Fibroblast of skin of abdomen (primary cell): Measurements from ENCODE around the gene CAMK1D.
"Not testable (repeated sequence)": the region's sequence is repeated elsewhere in the genome, so short reads cannot be mapped to it uniquely, and the experiment has no call there.

Source experiments
- DNase-seq: peaks from one replicate; pipeline ENCODE4 v3.0.0-alpha.2; 2013

Gene CAMK1D

GRCh38 chr10:12729885-12730284 is 380.5 kb downstream of the CAMK1D start:
- DNase-seq: no peak

- no peak for DNase-seq
These were observed 381.6 kb downstream of the CAMK1D start for GRCh38 chr10:12730809-12731519.

DNA sequence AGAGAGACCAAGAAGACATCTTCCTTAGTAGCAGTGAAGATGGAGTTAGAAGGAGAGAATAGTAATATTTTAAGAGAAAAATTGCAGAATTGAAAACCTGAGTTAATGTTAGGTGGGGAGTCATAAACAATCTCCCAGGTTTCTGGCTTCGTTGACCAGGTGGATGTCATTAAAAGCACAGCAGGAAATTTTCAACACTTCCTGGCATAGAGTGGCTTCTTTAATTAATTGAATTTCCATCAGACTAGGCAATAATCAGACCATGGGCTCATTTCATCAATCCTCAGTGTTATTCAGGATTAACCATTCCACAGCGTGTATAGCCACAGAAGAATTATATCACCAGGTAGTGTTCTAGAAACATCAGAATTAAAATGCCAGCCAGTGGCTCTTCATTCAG is 383.9 kb downstream of the CAMK1D start:
- DNase-seq: no peak

- DNase-seq: no peak
These were observed 386.6 kb downstream of the CAMK1D start for GRCh38 chr10:12735843-12736462.

DNA sequence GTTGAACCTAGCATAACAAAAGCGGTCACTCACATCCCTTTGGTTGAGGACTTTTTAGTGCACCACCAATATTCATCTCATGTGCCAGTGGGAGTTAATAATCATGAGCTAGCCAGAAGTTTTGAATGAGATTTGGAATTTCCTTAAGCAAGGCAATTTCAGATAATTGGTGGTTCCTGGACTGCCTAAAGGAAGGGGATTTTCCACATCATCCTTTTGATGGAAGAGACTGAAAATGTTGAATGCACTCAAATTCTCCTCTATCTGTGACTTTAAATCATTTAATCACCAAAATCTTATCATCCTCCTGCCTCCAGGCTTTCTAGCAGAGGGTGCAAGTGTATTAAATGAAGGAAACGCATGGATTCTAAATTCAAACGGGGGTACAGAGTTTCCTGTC is 391.5 kb downstream of the CAMK1D start:
- no peak for DNase-seq

- DNase-seq: no peak
These were observed 392.0 kb downstream of the CAMK1D start for GRCh38 chr10:12741360-12741804.

- DNase-seq: no peak
These were observed 393.4 kb downstream of the CAMK1D start for GRCh38 chr10:12742771-12743170.

DNA sequence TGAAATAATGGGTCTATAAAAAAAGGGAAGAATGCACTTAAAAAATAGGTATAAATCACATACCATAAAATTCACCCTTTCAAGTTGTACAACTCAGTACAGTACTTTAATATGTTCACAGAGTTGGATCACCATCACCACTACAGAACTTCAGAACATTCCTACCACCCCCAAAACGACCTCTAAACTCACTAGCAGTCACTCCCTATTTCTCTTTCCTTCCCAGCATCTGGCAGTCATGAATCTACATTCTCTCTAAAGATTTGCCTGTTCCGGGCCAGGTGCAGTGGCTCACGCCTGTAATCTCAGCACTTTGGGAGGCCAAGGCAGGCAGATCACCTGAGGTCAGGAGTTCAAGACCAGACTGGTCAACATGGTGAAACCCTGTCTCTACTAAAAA is 394.1 kb downstream of the CAMK1D start:
- not testable (repeated sequence) for DNase-seq

DNA sequence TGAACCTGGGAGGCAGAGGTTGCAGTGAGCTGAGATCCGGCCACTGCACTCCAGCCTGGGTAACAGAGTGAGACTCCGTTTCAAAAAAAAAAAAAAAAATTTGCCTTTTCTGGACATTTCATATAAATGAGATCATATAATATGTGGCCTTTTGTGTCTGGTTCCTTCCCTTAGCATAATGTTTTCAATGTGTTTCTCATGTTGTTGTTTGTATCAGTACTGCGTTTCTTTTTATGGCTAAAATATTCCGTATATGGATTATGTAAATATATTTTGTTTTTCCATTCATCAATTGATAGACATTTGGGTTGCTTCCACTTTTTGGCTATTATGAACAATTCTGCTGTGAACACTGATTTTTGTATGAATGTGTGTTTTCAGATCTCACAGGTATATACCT is 394.6 kb downstream of the CAMK1D start:
- DNase-seq: no peak

- DNase-seq: peak; percentile 5
These were observed 398.8 kb downstream of the CAMK1D start for GRCh38 chr10:12748186-12748585.

GRCh38 chr10:12749760-12750478 is 400.6 kb downstream of the CAMK1D start:
- DNase-seq: no peak

GRCh38 chr10:12750526-12751201 is 401.3 kb downstream of the CAMK1D start:
- DNase-seq: no peak

GRCh38 chr10:12755075-12755474 is 405.7 kb downstream of the CAMK1D start:
- no peak for DNase-seq

DNA sequence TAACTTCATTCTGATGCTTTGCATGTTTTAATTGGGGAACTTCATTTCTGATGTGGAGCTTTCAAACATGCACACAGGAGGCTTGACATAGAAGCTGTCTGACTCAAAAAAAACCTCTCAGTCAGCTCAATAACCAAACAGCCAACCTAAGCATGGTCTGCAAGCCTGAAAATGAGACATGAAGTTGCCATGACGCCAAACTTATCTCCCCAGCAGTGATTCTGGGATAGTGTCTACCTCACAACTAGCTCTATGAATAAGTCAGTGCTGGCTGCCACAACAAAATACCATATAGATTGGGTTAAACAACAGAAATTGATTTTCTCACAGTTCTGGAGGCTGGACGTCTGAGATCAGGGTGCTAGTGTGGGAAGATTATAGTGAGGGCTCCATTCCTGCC is 408.0 kb downstream of the CAMK1D start:
- no peak for DNase-seq

- no peak for DNase-seq
These were observed 408.9 kb downstream of the CAMK1D start for GRCh38 chr10:12758271-12758670.

GRCh38 chr10:12766223-12766622 is 416.9 kb downstream of the CAMK1D start:
- DNase-seq: no peak

DNA sequence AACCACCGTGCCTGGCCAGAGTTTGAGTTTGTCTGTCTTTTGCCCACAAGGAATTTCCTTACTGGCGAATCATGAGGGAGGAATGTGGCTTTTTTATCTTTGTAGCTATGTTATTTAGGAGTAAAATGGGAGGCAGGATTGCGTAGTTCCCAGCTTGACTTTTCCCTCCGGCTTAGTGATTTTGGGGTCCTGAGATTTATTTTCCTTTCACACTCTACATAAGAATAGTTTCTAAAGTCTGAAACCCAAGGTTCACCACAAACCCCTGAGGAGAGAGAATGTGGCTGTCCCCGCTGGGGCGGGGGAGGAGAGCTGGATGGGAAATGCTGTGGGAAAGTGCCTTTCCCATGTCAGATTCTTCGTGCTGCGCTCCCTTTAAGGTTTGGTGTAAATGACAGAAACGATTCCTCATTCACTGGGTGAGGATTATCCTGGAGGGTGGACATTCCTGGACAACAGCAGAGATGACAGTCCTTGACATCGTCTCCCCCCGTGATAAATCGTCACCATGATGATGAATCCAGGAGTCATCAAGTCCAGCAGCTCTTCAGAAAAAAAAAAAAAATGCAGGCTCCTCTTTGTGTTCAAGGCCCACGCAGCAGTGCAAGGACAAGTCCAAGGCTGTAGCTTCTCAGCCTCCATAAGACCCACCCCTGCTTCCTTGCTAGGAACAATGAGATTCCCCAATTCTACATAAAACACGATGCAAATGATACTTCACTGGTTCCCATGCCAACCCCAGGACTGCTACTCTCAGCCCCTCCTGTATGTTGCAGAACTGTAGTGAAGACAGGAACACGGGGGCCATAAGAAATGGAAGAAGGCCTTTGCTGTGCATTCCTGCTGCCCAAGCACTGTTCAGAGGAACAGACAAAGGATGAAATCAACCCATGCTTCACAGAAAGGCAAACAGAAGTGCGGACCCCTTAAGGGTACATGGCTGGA is 419.1 kb downstream of the CAMK1D start:
- peak; percentile 47 for DNase-seq

GRCh38 chr10:12769323-12770044 is 420.1 kb downstream of the CAMK1D start:
- DNase-seq: no peak

DNA sequence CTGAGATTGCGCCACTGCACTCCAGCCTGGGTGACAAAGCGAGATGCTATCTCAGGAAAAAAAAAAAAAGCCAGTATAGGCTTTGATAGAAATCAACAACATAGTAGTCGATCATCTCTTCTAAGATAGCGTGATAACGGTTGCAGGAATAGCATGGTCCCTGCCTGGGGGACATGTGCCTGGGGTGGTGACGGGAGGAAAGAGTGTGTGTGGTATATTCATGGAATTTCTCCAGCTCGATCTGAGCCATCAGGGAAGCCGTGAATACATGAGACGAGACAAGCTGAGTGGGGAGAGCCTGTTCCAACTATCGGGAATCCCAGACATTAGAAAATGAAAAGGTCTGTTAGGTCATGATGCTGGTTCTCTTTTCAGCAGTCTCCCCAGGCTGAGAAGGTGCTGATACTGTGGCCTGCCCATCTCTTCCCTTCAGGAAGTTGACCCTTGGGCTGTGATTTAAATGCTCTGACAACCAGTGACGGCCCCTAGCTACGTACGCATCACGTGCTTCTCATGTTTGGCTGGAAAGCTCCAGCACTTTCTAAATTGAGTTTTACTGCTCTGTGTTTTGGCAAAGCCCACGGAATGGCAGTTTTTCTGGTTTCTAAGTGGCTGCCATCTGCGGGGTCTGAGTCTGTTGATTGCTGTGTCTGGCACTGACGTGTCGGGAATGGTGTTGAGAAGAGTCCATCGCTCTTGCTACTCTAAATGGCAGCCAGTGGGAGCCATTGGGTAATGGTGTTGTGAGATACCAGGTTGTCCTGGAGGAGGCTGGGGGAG is 422.8 kb downstream of the CAMK1D start:
- no peak for DNase-seq

- no peak for DNase-seq
These were observed 423.6 kb downstream of the CAMK1D start for GRCh38 chr10:12772797-12773587.
